ENCODE results near the gene GOLGA3.
"Not testable (repeated sequence)": the region's sequence is repeated elsewhere in the genome, so short reads cannot be mapped to it uniquely, and the experiment has no call there.

The GOLGA3 gene

DNA sequence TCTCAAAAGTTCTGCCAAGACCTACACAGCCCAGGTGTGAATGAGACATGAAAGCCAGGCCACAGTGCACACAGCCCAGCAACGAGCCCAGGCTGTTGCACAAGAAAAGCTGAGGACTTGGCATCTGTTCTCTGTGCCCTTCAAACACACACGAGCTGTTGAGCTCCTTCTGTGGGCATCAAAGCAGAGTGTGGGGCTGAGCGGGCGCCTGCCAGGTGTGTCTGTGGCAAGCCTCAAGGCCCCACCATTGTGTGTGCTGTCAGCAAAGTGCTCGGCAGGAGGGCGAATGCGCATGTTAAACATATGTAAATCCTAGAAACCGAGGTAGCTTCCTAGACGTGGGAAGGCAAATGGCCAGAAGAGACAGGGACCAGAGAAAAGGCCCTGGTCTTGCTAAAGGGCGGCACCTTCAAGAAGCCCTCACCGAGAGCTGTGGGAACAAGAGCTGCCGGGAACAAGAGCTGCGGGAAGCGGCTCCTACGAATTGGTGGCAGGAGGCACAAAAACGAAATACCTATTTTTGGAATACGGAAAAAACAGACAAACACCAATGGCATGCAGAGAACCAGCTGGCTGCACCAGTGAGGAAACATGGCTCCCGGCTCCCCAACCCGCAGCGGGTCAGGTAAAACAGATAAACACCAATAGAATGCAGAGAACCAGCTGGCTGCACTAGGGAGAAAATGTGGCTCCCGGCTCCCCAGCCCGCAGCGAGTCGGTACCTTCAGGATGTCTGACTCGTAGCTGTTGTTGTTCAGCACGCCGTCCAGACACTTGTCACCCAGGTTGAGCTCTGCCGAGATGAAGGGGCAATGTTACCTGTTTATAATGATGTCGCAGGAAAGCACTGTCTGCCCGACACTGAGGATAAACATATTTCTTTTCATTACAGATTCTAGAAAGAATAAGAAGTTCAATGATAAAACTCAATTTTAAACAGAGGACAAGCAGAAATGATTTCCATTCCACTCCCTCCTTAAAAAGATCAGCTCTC is 19.0 kb upstream of the GOLGA3 start:
- DNase-seq = peak in 1 of 14 donors; percentile 72

DNA sequence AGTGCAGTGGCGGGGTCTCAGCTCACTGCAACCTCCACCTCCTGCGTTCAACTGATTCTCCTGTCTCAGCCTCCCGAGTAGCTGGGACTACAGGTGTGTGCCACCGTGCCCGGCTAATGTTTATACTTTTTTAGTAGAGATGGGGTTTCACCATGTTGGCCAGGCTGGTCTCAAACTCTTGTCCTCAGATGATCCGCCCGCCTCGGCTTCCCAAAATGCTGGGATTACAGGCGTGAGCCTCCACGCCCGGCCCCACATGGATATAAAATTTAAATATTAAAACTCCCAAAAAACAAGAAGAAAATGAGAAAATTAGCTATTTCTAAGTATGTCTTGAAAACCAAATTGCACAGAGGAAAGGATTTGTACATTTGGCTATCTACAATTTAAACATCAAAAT is 16.0 kb upstream of the GOLGA3 start:
- not testable (repeated sequence) for DNase-seq

DNA sequence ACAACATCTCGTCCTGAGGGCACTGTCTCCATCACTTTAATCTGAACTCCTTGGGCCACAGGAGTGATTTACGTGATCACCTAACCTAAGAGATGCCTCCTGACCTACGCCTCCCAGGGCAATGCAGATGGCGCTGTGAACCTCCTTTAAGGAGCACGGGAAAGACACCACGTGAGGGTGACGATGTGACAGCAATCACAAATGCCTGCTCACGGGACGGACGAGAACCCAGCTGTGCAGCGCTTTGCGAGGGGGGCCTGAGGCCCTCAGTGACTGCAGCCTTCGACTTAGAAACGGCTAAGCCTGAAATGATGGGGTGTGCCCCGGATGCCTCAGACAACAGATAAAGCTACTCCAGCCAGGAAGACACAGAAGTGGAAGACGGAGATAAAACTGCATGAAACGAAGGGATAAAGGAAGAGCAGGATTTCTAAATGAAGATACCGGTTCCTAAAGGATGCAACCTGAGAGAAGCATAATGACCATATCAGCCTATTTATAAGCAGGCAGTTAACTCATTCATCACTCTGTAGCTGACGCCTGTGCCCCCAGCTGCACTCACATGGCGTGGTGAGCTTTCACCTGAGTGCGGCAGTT is 13.9 kb upstream of the GOLGA3 start:
- DNase-seq = peak in 1 of 14 donors; percentile 7

DNA sequence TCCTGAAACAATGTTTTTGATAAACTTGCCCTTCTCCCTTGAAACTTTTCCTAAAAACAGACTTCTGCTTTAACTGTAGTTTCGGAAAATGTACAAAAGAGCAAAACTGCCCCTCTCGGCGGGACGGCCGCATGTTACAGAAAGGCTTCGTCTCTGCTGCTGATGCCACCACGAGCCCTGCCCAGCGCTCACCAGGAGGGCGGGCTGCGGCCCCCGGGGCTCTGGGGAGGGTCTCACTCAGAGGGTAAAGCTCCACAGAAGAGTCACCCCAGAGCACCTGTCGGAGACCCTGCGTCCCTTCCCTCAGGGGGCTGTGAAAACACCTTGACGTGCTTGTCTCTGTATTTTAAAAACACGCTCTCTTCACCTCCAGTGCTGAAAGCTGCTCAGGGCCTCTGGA is 12.5 kb upstream of the GOLGA3 start:
- no peak for DNase-seq

DNA sequence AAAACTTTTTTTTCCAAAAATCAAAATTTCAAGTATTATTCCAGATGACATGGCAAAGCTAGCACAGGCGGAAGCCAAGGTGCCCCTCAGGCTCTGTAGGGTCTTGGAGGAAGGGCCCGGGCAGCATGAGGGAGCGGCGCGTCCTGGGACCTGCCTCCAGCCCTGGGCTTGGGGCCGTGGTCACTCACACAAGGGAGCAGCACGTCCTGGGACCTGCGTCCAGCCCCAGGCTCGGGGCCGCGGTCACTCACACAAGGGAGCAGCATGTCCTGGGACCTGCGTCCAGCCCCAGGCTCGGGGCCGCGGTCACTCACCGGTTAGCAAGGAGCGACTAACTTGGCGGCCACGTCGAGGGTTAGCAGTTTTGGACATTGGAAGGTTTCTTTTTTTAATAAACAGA is 11.9 kb upstream of the GOLGA3 start:
- no peak for DNase-seq

DNA sequence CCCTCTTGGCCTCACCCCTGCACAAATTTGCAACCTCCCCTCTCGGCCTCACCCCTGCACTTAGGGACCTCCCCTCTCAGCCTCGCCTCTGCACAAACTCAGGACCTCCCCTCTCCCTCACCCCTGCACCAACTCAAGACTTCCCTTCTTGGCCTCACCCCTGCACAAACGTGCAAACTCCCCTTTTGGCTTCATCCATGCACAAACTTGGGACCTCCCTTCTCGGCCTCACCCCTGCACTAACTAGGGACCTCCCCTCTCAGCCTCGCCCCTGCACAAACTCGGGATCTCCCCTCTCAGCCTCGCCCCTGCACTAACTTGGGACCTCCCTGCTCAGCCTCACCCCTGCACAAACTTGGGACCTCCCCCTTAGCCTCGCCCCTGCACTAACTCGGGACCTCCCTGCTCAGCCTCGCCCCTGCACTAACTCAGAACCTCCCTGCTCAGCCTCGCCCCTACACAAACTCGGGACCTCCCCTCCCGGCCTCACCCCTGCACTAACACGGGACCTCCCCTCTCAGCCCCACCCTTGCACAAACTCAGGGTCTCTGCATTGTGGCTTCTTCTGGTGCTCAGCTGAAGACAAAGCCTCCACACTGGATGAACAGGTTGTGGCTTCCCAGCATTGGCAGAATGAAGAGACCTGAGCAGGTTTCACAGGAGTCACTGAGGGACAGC is 11.0 kb upstream of the GOLGA3 start:
- DNase-seq = no peak

DNA sequence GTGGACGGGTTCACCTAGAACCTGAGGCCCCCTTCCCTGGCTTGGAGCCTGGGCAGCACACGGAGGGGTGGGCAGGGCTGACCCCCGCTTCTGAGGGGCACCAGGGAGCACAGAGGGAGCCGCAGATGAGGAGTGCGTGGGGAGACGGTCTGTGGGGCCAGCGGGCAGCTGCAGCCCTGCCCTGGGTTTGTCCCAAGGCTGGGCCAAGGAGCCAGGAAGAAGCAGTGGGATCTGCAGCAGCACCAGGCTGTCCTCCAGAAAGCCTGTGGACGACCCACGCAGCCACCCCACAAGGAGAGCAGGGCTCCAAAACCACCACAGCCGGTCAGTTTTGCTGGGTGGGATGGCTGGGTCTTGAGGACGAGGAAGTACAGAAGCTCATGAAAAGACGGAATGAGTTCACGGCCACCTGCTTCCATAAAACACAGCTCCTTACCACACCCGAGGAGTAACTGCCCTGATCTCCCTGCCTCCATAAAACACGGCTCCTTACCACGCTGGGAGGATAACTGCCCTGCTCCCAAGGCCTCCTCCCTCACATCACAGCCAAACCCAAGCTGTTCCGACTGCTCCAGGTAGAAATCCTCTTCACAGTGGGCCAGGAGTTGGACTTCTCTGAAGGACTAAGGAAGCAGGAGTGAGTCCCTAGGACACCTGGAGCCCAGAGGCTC is 9.9 kb upstream of the GOLGA3 start:
- DNase-seq = peak in 1 of 14 donors; percentile 22

DNA sequence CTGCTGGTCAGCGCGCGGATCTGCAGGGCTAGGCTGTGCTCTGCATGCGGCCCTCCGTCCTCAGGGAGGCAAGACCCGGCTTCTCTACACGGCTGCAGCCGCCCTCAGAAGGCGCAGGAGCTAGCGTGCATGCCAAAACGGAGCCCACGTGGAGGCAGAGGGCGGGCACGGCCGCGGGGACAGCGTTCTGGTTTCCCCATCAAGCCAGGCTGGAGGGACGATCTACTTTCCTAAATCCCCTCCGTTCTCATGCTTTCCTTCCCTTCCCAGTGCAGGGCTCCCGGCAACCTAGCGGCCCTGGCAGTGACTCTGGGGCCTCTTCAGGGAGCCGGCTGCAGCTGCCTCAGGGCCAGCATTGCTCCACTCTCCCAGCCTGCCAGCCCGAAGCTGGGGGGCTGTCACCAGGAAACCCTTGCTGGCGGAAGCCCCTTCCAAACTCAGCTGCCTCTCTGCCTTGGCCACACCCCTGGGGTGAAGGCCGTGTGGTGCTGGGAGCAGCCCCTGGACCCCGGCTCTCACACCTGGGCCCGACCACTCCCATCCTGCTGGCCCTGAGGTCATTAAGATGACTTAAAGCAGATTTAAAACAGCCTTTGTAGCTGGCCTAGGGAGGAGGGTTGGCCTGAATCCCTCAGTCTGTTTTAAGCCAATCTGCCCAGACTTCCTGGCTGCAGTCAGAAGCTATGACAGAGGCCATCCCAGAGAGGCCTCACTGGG is 9.2 kb upstream of the GOLGA3 start:
- peak in 5 of 14 donors; percentile 8 to 75 (median 37) for DNase-seq

DNA sequence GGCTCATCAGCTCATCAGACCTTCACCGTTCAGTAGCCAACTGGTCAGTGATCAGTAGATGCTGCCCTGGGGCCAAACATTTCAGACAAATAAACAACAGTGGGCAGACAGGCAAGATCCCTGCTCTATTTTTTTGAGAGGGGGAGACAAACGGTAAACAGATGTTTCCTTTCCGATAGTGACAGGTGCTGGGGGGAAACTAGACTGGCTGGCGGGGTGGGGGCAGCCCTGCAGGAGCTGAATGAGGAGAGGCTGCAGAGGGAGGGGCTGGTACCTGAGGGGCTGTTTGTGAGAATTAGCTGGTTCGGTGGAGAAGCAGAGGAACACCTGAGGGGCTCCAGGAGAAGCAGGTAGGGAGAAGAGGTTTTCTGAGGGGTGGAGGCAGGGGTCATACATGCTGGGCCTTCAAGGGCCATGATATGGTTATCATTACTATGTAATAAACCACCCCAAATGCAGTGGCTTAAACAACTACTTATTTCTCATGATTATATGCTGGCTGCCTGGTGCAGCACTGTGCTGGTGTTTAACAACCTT is 8.2 kb upstream of the GOLGA3 start:
- DNase-seq = peak in 1 of 14 donors; percentile 63

DNA sequence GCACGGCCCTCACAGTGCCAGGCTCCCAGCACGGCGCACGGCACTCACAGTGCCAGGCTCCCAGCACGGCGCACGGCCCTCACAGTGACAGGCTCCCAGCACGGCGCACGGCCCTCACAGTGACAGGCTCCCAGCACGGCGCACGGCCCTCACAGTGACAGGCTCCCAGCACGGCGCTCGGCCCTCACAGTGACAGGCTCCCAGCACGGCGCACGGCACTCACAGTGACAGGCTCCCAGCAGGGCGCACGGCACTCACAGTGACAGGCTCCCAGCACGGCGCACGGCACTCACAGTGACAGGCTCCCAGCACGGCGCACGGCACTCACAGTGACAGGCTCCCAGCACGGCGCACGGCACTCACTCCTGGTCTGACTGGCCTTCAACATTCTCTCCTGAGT is 7.6 kb upstream of the GOLGA3 start:
- DNase-seq = not testable (repeated sequence)

DNA sequence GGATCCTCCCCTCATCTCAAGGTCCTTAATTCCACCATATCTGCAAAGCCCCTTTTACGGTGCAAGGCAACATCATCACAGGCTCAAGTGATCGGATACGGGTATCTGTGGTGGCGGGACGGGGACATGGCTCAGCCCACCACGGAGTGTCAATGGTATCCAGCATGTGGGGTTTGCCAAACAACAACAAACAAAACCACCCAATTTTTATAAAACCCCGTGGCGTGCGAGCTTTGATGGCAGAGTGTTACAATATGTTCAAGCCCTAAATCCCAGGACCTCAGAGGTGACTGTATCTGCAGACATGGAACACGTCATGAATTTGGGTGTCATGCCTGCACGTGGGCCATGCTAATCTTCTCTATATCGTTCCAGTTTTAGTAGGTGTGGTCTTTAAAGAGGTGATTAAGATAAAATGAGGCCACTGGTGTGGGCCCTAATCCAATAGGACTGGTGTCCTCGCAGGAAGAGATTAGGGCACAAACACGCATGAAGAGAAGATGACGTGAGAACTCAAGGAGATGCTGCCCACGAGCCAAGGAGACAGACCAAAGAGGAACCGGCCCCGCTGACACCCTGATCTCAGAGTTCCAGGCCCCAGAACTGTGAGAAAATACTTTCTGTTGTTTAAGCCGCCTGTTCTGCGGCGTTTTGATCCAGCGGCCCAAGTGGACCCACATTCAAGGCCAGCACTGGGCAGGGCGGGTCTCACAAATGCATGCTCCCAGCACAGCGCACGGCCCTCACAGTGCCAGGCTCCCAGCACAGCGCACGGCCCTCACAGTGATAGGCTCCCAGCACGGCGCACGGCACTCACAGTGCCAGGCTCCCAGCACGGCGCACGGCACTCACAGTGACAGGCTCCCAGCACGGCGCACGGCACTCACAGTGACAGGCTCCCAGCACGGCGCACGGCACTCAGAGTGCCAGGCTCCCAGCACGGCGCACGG is 6.7 kb upstream of the GOLGA3 start:
- peak in 1 of 14 donors; percentile 75 for DNase-seq

DNA sequence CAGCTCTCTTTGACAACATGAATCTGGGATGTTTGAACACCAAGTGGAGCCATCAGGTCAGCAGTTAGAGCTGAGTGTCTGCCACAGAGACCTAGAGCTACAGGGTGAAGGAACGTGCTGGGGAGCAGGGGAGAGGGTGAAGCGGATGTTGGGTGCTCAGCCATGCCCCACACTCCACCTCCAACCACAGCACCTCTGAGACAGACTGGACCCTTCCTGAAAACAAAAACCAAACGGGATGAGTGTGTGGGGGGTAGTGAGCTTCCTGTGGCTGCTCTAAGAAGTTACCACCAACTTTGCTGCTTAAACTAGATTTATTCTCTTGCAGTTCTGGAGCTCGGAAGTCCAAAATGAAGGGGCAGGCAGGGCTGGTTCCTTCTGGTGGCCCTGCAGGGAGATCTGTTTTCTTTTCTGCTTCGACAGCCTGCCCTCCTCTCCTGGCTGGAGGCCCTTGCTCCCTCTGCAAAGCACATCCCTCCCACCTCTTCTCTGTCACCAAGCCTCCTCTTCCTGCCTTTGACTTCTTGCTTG is 5.6 kb upstream of the GOLGA3 start:
- peak in 1 of 14 donors; percentile 20 for DNase-seq

DNA sequence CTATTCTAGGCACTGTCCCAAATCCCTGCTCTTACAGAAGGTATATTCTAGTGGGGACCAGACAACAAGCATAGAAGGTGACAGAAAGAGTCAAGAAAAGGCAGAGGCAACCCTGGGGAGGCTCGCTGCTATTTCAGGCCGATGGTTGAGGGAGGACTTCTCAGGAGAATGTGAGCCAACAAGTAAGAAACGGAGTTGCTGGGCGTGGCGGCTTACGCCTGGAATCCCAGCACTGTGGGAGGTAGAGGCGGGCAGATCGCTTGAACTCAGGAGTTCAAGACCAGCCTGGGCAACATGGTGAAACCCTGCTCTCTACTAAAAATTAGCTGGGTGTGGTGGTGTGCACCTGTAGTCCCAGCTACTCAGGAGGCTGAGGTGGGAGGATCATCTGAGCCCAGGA is 4.7 kb upstream of the GOLGA3 start:
- no peak for DNase-seq

DNA sequence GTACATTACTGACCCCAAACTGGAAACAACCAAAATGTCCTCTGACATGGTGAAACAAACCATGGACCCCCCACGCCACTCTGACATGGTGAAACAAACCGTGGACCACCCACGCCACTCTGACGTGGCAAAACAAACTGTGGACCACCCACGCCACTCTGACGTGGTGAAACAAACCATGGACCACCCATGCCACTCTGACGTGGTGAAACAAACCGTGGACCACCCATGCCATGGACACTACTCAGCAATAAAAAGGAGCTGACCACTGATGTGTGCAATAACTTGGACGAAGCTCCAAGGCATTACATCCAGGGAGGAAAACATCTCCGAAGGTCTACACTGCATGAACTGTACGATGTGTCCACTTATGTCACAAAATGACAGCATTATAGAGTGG is 3.1 kb upstream of the GOLGA3 start:
- DNase-seq = no peak

DNA sequence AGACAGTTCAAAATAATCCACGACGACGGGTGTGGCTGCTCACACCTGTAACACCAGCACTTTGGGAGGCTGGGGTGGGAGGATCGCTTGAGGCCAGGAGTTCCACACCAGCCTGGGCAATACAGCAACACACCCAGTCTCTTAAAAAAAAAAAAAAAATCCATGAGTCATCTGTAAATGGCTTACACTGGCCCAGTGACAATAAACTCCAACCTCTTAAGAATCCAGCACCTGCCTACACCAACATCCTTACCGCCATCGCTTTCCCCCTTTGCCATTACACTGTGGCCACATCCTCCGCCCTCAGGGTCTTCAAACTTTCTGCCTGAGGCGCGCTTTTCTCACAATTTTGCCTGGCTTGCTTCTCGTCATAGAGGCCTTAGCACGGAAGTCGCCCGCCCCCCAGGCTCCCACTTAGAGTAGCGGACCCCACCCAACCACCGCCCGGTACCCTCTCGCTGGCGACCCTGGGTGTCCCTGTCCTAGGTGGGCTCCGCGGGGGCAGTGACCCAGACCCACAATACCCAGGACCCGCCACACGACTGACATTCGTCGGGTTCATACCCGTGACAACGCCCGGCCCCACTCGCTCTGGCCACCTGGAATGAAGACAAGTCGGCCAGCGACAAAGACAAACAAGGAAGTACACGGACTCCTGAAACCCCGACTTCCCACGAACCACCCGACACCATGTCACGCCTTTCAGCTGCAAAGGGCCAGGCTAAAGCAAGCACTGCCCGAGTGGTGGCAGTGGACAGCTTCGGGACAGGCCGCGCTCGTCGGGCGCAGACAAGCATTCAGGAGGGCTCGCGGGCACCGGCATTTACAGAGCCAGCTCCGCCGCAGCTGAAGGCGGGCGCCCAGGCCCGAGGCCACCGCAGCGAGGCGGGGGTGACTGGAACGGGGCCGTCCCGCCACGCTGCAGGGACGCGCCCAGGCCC is 636 bp downstream of the GOLGA3 start:
- peak in 2 of 14 donors; percentile 36 to 57 for DNase-seq

DNA sequence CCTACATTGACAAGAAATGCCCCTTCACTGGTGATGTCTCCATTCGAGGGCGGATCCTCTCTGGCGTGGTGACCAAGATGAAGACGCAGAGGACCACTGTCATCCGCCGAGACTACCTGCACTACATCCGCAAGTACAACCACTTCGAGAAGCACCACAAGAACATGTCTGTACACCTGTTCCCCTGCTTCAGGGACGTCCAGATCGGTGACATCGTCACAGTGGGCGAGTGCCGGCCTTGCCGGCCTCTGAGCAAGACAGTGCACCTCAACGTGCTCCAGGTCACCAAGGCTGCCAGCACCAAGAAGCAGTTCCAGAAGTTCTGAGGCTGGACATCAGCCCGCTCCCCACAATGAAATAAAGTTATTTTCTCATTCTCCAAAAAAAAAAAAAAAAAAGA is 2.8 kb downstream of the GOLGA3 start:
- DNase-seq = no peak

DNA sequence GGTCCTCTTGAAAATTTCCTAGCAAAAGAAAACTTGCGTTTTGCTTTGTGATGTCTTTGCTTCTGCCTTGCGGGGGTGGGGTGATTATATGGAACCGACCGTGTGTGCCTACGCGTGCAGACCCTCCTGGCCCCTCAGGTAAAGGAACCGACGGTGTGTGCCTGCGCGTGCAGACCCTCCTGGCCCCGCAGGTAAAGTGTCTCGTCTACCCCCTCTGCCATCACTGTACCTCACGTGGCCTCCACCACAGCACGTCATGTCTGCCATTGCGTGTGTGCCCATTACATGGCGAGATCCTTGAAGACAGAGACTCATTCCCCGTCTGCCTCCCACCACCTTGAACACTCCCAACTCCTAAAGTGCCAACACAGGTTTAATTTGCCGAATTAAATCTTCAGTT is 3.6 kb downstream of the GOLGA3 start:
- no peak for DNase-seq

DNA sequence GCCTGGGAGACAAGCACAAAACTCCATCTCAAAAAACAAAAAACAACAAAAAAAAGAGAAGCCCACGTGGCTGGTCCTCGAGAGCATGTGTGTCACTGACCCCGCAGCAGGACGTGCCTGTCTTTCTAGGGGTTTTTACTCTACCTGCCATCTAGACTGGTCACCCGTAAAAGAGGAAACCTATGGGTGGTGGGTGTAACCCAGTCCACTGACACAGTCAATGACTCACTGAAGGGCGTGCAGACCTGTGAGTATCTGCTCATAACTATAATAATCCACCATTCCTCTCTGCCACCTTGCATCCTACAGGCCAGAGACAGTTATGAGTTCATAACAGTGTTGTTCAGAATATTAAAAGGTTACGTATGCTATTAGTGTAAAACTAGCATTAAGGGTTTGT is 4.6 kb downstream of the GOLGA3 start:
- DNase-seq = no peak

DNA sequence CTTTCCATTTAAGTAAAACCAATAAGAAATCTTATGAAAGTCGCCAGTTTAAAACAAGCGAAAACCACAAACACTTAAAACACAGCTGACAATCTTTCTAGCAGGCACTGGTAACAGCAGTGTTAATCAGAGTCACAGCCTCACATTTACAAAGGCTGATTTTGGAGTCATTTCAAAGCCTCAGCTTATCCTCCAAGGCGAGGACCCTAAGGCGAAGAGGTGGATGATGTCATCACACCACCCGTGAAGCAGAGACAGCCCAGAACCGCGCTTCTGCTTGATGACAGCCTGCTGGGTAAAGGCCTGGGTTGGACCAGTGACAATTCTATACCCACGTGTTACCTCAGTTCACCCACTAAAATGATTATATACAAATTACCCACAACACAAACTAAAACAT is 10.1 kb downstream of the GOLGA3 start:
- no peak for DNase-seq

Data from C1 segment of cervical spinal cord (tissue), 14 donors.